GM12873 (cell line): ENCODE measurements around the gene RNF125.

Source experiments
- TF ChIP-seq, protein P1 (sequence below): IDR thresholded peaks from 2 replicates; pipeline ENCODE4 v1.5.1; 2012; ENCODE audit warnings: low read depth, mild to moderate bottlenecking, moderate library complexity, low read length, control low read depth; ENCODE audit not compliant: insufficient read depth; ENCODE audit errors: missing control alignments

RNF125 gene

DNA sequence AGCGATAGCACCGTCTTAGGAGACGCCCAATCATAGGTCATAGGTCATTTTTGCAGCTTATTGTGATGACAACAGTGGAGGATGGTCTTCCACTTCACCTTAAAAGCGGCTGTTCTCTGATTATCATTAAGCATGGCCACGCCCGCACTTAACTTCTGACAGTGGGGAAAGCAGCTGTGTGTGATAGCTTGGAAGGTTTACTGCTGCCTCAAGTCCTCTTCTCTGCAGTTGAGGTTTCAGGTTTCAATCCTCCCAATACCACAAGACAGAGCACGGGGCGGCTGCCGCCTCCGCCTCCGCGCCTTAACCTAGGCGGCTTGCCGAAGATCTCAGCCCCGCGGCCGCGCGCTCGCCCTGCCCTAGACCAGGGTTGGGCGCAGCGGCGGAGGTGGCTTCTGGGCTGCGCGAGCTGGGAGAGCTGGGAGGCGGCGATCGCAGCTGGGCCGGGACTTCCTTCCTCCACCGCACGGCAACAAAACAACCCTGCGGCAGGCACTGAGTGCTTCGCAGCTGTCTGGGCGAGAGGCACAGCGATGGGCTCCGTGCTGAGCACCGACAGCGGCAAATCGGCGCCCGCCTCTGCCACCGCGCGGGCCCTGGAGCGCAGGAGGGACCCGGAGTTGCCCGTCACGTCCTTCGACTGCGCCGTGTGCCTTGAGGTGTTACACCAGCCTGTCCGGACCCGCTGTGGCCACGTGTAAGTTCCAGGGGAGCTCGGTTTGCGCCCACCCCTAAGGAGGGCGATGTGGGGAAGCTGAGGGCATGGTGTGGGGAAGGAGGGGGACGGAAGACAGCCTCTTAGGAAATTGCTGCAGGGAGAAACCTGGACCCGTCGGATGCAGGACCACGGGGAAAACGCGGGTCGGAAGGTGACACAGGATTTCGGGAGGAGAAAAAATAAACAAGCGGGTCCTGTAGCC is at the start of gene RNF125:
TSS of gene RNF125 (plus strand) at position 495 of the 920 bp plus-strand sequence. CDS start at position 534, 39 bp downstream.
- TF ChIP-seq, protein P1, sequence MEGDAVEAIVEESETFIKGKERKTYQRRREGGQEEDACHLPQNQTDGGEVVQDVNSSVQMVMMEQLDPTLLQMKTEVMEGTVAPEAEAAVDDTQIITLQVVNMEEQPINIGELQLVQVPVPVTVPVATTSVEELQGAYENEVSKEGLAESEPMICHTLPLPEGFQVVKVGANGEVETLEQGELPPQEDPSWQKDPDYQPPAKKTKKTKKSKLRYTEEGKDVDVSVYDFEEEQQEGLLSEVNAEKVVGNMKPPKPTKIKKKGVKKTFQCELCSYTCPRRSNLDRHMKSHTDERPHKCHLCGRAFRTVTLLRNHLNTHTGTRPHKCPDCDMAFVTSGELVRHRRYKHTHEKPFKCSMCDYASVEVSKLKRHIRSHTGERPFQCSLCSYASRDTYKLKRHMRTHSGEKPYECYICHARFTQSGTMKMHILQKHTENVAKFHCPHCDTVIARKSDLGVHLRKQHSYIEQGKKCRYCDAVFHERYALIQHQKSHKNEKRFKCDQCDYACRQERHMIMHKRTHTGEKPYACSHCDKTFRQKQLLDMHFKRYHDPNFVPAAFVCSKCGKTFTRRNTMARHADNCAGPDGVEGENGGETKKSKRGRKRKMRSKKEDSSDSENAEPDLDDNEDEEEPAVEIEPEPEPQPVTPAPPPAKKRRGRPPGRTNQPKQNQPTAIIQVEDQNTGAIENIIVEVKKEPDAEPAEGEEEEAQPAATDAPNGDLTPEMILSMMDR: no peak

DNA sequence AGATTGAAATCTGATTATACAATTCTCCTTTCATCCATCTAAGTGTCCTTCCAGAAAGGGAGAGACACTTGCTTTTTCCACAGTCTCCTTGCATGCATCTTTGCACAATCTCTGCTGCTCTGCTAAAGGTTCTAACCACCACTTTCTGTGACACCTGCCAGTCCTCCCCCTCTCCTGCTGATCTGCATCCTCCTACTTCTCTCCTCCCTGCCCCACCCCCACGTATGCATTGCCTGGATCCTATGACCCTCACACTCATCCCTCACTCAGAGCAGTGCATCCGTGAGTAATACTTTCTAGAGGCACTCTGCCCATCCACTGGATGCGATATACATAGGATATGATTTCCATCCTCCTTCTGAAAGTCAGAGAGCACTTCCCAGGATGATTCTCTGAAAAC is 48.0 kb upstream of the RNF125 start:
- TF ChIP-seq, protein P1: no peak

DNA sequence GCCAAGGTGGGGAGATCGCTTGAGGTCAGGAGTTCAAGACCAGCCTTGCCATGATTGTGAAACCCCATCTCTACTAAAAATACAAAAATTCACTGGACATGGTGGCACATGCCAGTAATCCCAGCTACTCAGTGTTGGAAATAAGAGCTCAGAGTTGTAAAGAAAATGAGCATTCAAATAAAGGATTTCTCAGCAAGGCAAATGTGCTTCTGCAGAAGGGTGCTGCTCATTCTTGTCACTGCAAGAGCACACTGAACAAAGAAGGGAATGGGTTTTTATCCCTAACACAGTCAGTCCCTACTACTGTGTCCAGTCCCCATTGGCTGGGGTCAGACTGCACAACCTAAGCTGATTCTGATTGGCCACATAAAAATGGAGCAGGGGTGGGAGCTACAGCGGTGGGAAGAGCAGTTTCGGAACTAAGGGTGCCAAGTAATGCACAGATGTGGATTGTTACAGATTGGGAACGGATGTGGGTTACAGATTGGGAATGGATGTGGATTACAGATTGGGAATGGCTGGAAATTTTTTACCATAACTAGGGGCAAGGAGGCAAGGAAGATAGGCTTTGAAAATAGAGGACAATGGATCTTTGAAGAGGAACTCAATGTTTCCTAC is 44.6 kb upstream of the RNF125 start:
- TF ChIP-seq, protein P1: no peak

DNA sequence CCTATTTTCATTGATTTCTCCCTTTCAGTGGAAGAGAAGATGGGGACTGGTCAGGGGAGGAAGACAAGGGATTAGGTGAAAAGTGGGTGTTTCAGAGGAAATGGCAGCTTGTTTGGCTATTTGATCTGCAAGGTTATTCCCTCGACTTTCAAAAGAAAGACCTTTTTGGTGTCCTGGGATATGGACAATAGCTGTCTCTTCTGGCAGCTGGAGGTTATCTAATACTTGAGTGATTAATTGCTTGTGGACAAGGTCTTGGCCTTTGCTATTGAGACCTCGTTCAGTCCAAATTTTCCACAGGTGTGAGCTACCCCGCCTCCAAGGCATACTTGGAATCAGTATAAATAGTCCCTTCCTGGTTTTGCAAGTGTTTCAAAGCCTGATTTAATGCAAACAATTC is 42.4 kb upstream of the RNF125 start:
- TF ChIP-seq, protein P1: no peak

DNA sequence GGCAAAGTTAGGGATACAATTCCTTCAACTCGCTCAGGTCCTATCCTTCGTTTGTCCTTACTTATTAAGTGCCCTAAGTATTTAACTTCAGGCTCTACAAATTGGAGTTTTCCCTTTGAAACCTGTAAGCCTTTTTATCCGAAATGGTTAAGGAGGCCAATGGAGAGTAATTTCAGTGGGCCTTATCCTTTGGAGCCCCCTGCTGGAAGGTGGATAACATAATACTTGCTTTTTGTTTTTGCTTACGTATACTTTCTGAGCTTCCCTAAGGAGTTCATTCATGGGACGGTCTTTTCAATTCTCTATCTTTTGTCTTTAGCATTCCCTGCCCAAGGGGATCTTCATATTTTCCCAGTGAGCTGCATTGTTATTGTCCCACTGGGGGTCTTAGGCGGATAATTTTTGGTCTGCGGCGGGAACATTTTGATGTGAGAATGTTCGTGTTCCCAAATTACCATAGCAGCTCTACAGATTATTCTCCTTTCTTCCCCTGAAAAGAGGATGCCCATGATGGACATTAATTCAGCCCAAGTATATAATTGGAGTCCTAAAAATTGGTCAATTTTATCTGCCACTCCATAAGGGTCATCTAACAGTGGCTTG is 41.3 kb upstream of the RNF125 start:
- TF ChIP-seq, protein P1: peak; percentile 62

DNA sequence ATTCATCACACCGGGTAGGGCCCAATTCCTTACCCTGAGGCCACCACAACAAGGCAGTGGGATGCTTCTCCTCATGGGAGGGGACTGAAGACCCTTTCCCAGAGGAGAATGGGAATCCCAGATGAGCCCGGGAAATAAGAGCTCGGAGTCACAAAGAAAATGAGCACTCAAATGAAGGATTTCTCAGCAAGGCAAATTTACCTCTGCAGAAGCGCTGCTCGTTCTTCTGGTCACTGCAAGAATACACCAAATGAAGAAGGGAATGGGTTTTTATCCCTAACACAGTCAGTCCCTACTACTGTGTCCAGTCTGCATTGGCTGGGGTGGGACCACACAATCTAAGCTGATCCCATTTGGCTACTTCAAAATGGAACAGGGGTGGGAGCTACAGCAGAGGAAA is 40.0 kb upstream of the RNF125 start:
- TF ChIP-seq, protein P1: no peak

DNA sequence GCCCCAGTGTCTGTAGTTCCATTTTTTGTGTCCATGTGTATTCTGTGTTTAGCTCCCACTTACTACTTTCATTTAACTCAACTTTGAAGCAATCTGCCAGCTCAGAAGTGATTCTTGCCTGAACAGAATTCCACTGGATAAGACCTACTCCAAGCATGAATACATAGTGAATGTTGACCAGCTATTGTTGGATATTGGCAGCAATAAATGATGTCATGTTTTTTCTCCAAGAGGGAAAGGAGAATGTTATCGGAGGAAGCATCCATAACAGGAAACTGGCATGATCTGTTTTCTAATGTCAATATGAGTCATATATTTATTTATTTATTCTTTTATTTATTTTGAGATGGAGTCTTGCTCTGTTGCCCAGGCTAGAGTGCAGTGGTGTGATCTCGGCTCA is 38.9 kb upstream of the RNF125 start:
- TF ChIP-seq, protein P1: no peak
